ENCODE results near the gene DCHS2.

DCHS2 gene

DNA sequence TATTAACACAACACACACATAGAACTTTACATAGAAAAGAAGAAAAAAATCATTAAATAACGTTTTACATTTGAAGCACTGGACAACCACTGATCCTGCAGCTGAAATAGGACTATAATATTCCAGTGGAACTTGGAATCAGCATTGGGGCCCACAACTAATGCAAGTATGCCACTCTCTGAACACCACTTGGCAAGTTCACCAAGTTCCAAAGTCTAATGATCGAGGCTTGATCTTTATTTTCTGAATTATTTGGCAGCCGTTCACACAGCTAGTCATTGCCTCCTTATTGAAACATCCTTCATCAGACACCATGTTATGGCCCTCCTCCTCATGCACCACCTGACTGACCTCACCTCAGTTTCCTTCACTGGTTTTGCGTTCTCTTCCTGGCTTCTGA lies 107.6 kb downstream of the DCHS2 start:
- DNase-seq (ENCODE audit: low read depth in 2 of 2), result no peak

DNA sequence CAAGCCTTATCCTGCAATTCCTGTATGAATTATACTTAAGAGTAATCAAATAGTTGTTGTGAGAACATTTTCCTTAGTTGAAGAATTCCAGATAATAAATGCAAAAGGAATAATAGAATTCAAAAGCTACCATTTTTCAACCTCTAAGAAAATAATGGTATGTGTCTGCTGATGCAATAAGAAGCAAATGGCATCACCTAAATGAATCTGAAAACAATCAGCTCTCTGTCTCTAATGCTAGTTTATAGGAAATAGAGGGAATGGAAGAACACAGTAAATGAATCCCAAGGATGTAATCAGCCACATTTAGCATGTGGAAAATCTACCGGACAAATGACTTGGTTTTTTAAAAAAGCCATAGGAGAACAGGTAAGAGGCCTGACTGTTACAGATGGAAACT lies 115.1 kb downstream of the DCHS2 start:
- DNase-seq (ENCODE audit: low read depth in 2 of 2), result no peak

DNA sequence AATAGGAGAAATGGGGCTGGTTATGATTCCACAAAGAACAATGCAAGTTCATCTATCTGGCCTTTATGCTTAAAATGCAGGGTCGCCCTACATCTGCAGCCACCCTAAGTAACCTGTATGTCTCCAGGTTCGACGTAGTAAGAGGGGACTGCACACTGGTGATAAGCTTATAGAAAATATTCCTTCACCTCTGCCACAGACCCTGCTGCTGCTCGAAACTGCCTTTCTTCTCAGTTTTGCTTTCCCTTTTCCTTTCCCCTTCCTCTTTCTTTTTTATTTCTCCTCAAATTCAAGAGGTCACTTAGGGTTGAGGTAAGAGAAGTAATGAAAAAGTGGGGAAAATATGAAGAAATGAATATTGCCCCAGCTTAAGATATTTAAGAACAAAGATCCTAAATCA lies 123.5 kb downstream of the DCHS2 start:
- DNase-seq (ENCODE audit: low read depth in 2 of 2), result no peak

DNA sequence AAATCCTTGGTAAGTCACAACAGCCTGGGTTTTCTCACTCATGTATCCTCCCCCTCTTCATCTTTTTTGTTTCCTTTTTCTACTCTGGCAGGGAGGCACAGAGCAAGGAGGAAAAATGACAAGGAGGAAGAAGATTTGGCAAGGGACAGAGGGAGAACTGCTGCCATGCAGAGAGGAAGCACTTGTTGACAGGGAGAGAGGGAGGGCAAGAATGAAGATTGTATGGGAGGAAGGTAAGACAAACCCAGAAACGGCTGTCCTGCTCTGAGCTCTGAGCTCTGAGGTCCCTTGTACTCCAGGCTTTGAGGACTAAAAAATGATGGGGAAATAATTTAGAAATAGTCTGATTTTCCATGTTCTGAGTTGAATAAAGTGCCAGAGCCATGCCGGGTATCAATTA lies 123.9 kb downstream of the DCHS2 start:
- DNase-seq (ENCODE audit: low read depth in 2 of 2), result no peak

DNA sequence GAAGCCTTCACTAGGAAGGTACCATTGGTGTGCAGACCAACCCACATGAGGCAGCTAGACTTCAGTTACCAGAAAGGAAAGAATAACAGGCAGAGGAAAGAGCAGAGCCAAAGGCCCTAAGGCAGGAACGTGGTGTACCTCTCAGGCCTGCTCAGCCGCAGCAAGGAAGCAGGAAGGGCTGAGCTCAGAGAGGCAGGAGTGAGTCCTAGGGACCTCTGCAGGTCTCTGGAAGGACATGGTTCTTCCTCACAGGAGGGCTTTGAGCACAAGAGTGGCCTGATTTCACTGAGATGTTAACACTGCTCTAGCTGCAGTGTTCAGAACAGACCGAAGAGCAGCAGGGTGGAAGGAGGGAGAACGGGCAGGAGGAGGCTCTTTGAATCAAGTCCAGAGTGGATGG lies 124.6 kb downstream of the DCHS2 start:
- no peak for DNase-seq (ENCODE audit: low read depth in 2 of 2)

DNA sequence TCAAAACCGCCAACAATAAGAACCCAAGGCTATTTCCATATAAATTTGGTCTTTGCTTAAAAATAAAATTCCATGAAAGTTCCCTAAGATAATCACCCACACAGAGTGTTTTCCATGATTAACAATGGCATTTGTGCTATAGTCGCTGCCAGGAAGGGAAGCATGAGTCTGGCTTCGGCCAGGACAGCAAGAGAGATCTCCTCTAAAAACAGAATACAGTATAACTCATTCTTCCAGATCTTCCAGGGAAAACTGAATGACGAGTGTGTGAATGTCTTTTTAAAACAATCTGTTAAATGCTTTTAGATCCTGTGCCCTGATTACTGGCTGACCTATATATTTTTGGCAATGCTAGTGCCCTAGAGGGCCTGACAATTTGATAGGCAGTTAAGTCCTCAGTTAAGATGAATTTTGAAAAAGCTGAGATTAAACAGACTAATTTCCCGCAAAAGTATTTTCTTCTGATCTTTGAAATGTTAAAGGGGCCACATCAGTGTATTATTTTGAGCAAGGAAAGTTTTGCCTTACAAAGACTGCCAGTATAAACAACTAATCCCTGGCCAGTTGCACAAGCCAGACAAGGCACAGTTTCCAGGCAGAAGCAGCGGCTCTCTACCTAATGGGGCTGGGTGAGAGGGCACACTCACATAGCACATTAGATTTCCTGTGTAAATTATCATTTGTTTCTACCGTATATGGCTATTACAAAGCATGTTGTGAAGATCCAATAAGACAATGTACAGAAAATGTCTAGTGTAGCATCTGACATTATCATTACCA lies 127.3 kb downstream of the DCHS2 start:
- DNase-seq (ENCODE audit: low read depth in 2 of 2), result no peak

DNA sequence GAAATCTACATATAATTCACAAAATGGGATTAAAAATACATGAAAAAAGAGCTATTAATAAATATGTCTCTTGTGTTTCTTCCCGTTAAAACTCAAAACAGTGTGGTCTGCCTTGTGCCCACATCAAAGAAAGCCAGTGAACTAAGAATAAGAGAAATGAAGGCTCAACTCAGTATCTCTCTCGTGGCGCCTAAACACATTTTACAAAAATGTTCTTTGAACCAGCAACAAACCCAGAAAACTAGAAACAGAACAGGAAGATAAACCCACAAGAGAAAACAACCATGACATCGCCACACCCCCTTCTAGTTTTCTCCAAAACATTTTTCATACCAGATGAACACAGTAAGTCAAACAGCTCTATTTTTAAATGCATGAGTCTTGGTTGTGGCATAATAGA lies 130.1 kb downstream of the DCHS2 start:
- no peak for DNase-seq (ENCODE audit: low read depth in 2 of 2)

DNA sequence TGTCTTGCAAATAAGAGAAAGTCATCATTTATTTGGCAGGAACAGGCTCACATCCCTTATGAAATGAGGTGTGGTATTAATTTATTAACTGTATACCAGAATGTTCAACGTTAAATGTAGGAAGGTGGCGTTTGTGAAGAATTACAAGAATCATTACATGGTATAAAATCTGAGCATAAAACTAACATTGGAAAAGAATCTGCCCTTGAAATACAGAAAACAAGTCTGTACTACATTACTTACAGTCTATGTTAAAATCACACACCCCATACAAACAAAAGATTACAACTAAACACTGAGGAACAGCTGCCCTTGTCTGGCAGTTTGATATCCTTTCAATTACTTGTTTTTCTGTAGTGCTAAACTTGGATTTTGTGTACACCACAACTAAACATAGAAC lies 131.1 kb downstream of the DCHS2 start:
- no peak for DNase-seq (ENCODE audit: low read depth in 2 of 2)

DNA sequence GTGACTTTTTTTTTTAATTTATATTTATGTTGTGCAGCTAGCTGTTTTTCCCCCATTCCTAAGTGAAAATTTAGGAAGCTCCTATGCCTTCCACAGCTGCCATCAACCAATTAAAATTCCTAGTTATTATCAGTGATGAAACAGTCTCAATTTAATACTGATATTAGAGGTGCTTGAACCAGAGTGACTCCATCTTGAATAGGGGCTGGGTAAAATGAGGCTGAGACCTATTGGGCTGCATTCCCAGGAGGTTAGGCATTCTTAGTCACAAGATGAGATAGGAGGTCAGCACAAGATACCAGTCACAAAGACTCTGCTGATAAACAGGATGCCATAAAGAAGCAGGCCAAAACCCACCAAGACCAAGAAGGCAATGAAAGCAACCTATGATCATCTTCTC lies 136.7 kb downstream of the DCHS2 start:
- DNase-seq (ENCODE audit: low read depth in 2 of 2), result no peak

DNA sequence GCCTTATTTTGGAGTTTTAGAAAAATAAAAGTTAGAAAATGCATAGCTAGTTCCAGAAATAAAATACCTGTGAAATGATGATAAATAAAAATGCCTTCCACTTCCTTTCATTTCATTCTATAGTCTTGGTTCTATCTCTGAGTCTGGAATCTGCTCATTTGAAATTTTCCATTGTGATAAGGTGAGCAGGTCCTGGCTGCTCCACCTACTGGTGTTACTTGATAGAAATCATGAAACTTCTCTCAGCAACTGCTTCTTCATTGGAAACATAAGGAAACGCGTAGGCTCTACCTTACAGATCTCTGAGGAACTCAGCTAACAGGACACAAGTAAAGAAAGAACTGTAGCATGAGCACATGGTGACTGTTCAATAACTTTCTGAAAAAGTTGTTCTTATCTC lies 141.8 kb downstream of the DCHS2 start:
- DNase-seq (ENCODE audit: low read depth in 2 of 2), result no peak

DNA sequence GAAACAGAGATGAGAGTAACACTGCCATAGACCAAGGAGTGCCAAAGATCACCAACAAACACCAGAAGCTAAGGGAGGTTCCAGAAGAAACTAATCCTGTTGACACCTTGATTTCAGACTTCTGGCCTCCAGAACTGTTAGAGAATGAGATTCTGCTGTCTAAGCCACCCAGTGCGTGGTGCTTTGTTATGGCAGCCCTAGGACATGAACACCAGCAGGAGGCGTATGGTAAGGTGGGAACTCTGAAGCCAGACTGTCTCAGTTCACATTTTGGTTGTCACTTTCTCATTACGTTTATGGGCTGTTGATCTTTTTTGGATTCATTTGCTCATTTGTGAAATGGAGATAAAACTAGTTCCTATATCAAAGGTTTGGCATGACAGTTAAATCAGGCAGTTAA lies 142.9 kb downstream of the DCHS2 start:
- no peak for DNase-seq (ENCODE audit: low read depth in 2 of 2)

DNA sequence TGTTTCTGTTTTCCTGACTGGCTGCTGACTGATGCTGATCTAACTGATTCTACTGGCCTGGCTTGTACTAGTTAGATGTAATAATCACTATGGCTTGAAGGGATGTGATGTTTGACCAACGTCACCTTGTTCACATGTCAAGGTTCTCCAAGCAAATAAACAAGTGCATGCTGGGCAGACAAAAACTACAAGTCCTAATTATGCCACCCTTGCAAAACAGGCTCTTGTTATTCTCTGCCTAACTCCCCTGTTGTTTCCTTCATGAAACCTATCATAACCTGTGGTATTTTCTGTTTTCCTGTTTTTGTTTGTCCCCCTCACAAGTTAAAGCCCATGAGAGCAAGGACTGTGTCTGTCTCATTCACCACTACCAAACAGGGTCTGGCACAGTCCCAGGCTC lies 146.2 kb downstream of the DCHS2 start:
- DNase-seq (ENCODE audit: low read depth in 2 of 2), result no peak

DNA sequence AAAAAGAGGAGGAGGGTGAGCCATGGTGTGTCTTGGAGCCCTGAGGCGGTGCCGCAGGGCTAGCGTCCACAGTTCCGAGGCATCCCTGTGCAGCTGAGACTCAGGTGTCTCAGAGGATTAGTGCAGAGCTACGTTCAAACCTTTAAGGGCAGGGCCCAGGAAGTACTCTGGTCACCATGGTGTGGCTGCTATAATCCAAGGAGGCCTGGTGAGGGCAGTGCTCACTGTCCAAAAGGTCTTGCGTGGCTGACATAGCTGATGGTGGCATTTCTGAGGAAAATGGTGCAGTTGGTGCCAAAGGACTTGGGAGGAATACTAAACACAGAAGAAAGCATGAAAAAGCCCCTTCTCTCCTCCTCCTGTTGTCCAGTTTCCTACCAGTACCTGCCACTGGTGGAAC lies 146.9 kb downstream of the DCHS2 start:
- no peak for DNase-seq (ENCODE audit: low read depth in 2 of 2)

DNA sequence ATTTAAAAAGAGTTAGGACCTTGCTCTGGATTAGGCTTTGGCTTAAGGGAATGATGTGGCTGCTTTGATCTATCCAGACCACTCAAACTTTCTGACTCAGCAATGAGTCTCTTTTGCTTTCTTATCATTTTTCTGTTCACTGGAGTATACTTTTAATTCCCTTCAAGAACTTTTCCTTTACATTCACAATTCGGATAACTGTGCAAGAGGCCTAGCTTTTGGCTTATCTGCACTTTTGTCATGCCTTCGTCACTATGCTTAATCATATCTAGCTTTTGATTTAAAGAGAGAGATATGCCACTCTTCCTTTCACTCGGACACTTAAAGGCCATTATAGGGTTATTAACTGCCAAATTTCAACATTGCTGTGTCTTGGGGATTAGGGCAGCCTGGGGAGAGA lies 147.9 kb downstream of the DCHS2 start:
- no peak for DNase-seq (ENCODE audit: low read depth in 2 of 2)

DNA sequence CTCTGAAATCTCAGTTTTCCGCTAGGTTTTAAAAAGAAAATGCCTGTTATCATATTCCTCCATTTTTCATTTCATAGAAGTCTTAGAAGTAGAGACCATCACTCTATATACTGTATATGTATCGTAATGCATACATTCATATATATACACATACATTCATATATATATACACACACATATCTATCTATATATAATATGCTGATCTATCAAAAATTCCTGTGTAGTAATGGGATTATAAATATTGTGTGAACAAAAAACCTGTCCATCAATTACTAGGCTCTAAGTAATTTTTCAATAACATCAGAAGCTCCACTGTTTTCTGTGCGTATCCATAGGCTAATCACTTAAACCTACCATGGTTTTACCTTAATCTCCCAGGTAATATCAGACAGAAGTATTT lies 150.2 kb downstream of the DCHS2 start:
- DNase-seq (ENCODE audit: low read depth in 2 of 2), result no peak

DNA sequence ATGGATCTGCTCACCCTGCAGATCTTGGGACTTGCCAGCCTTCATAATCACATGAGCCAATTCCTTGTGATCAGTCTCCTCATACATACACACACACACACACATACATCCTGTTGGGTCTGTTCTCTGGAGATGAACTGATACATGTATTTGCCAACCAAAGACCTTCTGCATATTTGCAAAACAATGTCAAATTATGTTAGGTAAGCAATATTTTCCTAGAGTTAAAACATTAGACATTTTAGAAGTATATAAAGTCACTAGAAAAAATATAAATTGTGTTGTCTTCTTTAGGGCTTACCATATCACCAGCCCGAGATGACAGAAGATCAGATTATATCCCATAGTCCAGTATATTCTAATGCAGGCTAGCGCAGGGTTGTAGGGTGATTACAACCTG lies 156.0 kb downstream of the DCHS2 start:
- no peak for DNase-seq (ENCODE audit: low read depth in 2 of 2)

DNA sequence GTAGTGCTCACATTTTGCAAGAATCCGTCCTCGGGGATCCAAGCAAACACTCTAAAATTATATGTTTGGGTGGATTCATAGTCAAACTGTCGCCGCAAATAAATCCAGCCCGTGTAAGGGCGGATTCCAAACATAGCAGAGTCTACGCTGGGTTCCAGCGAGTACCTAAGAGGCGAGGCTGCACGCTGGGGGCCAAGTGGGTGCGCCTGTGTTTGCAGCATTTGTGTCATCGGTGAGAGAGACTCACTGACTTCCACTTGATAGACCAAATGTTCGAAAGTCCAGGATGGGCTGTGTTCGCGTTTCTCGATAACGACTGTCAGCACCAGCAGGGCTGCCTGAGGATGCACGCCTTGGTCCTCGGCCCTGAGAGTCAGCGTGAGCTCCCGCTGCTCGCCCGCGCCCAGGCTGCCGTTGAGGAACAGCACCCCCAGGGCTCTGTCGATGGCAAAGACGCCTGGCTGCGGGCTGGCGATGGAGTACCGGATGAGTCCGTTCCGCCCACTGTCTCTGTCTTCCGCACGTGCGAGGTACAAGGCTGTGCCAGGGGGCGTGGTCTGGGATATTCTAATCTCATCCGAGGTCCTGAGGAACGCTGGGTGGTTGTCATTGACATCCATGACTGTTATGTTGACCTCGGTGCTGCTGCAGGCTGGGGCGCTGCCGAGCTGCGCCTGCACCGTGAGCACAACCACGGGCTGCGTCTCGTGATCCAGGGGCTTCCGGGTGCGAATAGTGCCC lies 158.7 kb downstream of the DCHS2 start:
- peak; percentile 29 to 45 for DNase-seq (ENCODE audit: low read depth in 2 of 2)

DNA sequence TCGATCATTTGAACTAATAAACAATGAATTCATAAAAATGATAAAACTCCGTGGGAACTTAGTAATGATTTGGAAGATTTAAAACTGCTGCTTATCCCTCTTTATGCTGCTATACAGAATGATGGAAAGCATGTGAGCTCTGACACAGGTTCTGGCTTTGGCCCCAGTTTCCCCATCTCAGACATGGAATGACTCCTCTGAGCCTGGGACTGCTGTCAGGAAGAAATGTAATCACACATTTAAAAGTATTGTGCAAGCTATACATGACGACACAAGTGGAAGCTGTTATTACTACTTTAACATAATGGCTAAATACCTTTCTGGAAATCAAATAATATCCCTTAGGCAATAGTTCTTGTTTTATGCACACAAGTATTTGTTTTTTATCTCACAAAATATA lies 161.7 kb downstream of the DCHS2 start:
- DNase-seq (ENCODE audit: low read depth in 2 of 2), result no peak

DNA sequence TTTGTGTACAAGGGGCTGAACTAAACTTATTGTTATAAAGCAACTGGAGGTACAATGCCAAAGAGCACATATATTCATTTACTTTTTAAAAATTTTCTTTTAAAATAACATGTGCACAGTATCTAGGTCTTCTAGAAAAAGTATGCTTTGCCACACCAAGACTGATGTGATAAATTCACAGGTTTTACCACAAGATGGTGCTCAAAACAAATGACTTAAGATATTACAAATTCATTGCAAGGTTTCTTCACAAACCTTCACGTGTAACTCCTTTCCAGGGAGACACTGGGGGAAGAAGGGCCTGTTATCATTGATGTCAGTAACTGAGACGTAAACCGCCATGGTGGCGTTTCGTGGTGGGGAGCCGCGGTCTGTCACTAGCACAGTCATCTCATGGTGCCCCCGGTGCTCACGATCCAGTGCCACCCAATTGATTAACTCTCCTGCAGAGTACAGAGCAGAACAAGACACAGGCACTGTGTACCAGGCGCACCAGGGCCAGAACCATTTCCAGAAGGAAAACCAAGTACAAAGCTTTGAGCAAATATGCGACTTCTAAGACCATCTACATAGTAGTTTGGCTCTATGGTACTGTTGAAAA lies 162.2 kb downstream of the DCHS2 start:
- no peak for DNase-seq (ENCODE audit: low read depth in 2 of 2)

DNA sequence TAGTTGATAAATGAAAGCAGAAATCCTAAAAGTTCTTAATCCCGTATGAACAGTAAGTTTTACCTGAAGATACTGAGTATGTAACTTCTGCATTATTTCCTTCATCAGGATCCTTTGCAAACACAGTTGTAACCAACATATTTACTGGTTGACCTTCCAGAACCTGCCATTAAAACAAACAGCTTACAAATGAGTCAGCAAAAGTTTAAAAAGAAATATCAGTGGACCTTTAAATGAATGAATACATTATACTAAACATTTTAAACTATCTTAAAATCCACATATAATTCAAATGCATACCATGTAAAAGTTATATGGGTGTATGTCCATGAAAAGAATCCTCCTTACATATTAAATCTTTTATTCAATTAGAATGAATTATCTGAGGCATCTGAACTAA lies 163.6 kb downstream of the DCHS2 start:
- no peak for DNase-seq (ENCODE audit: low read depth in 2 of 2)

DNA sequence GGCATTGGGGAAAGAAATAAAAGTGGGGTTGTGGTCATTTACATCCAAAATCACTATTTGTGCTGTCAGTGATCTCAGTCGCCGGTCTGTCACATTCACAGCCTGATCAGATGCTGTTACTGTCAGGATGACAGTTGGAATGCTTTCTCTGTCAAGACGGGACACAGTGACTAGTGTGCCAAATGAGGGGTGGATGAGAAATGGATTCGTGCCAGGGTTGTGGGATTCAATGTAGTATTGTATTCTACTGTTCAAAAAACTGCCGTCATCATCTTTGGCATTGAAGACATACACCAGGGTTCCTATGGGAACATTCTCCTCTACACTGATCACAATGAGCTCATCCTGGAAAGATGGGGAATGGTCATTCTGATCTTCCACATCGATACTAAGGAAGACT lies 171.1 kb downstream of the DCHS2 start:
- DNase-seq (ENCODE audit: low read depth in 2 of 2), result no peak

DNA sequence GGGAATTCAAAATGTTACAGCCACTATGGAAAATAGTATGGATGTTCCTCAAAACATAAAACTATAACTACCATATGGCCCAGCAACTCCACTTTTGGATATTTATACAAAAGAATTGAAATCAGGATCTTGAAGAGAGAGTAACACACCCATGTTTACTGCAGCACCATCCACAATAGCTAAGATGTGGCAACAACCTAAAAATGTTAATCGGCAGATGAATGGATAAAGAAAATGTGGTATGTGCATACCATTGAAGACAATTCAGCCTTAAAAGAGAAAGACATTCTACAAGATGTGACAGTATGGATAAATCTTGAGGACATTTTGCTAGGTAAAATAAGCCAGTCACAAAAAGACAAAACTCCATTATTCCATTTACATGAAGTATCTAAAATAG lies 171.9 kb downstream of the DCHS2 start:
- no peak for DNase-seq (ENCODE audit: low read depth in 2 of 2)
